ENCODE data around the gene GSPT1. TPM values are rescaled to one million over a fixed set of nuclear protein-coding genes. Genes with fewer than 3 reads are reported as not detected.

Gene GSPT1
- total and polyA plus RNA-seq, 2 experiments from 2014 or later: 126 to 146 TPM

DNA sequence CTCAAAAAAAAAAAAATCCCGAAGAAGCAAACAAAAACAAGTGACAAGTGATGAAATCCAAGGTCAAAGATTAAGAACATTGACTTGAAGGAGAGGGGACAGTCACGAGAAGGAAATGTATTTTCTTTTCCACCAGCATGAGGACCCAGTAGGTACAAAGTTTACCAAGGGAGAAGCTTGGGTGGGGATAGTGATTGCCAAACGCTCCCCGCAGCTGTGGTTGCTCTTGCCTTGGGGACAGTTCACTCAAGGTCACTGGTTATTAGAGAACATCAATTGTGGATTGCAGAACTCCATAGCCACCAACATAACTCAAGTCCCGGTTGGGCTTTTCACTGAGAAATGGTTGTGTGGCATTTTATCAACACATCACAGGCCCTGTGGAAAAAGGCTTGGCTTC lies 91.4 kb downstream of the GSPT1 start:
- Histone ChIP-seq H2AFZ (no peak overlapping the region), H3K9me2 (ENCODE audit: insufficient read depth) (no peaks in the 10 kb centered on the region), H4K20me1 (replicated peaks; ENCODE audit: insufficient read depth) (no peaks in the 10 kb centered on the region), H3K4me2 (no peak overlapping the region), H3K4me3 (no peak overlapping the region), H3K79me2 (replicated peaks; ENCODE audit: insufficient read depth) (no peaks in the 10 kb centered on the region), H3K27ac (ENCODE audit: low read depth) (no peak overlapping the region), H3F3A (replicated peaks; ENCODE audit: low read depth) (no peaks in the 10 kb centered on the region), H3K27me3 (ENCODE audit: insufficient read depth) (no peaks in the 10 kb centered on the region), H3K36me3 (ENCODE audit: insufficient read depth) (no peaks in the 10 kb centered on the region), H3K4me1 (ENCODE audit: insufficient read depth) (no peaks in the 10 kb centered on the region)
- no peak overlapping the region for H3K4me3 Mint-ChIP-seq
- H3K27me3 Mint-ChIP-seq (ENCODE audit: insufficient read depth, low read depth, poor library complexity): no peaks in the 10 kb centered on the region
- no peak overlapping the region for H3K27ac Mint-ChIP-seq
- no peak for DNase-seq (ENCODE audit: low spot score)
- no peaks in the 10 kb centered on the region for H3K36me3 Mint-ChIP-seq (ENCODE audit: low read depth)
- peaks cover 3% of the 10 kb centered on the region; the same call in 2 of the 3 replicates for H3K4me1 Mint-ChIP-seq
- H3K9me3 Mint-ChIP-seq: peaks cover 3% of the 10 kb centered on the region; the same call in 2 of the 3 replicates
- no peak for ATAC-seq
- TF ChIP-seq JUNB (IDR thresholded peaks at IDR 0.05; ENCODE audit: unreplicated experiment): no peak
- no peak for TF ChIP-seq STAT1 (IDR thresholded peaks at IDR 0.05; ENCODE audit: unreplicated experiment)
- no peak for TF ChIP-seq ZNF331 (CRISPR knock-in tag; IDR thresholded peaks at IDR 0.05; ENCODE audit: low read depth)
- TF ChIP-seq, protein P1, sequence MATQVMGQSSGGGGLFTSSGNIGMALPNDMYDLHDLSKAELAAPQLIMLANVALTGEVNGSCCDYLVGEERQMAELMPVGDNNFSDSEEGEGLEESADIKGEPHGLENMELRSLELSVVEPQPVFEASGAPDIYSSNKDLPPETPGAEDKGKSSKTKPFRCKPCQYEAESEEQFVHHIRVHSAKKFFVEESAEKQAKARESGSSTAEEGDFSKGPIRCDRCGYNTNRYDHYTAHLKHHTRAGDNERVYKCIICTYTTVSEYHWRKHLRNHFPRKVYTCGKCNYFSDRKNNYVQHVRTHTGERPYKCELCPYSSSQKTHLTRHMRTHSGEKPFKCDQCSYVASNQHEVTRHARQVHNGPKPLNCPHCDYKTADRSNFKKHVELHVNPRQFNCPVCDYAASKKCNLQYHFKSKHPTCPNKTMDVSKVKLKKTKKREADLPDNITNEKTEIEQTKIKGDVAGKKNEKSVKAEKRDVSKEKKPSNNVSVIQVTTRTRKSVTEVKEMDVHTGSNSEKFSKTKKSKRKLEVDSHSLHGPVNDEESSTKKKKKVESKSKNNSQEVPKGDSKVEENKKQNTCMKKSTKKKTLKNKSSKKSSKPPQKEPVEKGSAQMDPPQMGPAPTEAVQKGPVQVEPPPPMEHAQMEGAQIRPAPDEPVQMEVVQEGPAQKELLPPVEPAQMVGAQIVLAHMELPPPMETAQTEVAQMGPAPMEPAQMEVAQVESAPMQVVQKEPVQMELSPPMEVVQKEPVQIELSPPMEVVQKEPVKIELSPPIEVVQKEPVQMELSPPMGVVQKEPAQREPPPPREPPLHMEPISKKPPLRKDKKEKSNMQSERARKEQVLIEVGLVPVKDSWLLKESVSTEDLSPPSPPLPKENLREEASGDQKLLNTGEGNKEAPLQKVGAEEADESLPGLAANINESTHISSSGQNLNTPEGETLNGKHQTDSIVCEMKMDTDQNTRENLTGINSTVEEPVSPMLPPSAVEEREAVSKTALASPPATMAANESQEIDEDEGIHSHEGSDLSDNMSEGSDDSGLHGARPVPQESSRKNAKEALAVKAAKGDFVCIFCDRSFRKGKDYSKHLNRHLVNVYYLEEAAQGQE (IDR thresholded peaks at IDR 0.05; ENCODE audit: unreplicated experiment): no peak
- no peak for TF ChIP-seq NANOG (IDR thresholded peaks at IDR 0.05; ENCODE audit: borderline replicate concordance)
- TF ChIP-seq CREB1 (CRISPR knock-in tag; IDR thresholded peaks at IDR 0.05; ENCODE audit: low read depth): no peak
- no peak for TF ChIP-seq EZH2 (IDR thresholded peaks at IDR 0.05; ENCODE audit: low read depth, unreplicated experiment)
- TF ChIP-seq ZNF114 (CRISPR knock-in tag; IDR thresholded peaks at IDR 0.05): no peak
- TF ChIP-seq POLR2AphosphoS5 (IDR thresholded peaks at IDR 0.05; ENCODE audit: low read depth): no peak
- TF ChIP-seq, protein P2, sequence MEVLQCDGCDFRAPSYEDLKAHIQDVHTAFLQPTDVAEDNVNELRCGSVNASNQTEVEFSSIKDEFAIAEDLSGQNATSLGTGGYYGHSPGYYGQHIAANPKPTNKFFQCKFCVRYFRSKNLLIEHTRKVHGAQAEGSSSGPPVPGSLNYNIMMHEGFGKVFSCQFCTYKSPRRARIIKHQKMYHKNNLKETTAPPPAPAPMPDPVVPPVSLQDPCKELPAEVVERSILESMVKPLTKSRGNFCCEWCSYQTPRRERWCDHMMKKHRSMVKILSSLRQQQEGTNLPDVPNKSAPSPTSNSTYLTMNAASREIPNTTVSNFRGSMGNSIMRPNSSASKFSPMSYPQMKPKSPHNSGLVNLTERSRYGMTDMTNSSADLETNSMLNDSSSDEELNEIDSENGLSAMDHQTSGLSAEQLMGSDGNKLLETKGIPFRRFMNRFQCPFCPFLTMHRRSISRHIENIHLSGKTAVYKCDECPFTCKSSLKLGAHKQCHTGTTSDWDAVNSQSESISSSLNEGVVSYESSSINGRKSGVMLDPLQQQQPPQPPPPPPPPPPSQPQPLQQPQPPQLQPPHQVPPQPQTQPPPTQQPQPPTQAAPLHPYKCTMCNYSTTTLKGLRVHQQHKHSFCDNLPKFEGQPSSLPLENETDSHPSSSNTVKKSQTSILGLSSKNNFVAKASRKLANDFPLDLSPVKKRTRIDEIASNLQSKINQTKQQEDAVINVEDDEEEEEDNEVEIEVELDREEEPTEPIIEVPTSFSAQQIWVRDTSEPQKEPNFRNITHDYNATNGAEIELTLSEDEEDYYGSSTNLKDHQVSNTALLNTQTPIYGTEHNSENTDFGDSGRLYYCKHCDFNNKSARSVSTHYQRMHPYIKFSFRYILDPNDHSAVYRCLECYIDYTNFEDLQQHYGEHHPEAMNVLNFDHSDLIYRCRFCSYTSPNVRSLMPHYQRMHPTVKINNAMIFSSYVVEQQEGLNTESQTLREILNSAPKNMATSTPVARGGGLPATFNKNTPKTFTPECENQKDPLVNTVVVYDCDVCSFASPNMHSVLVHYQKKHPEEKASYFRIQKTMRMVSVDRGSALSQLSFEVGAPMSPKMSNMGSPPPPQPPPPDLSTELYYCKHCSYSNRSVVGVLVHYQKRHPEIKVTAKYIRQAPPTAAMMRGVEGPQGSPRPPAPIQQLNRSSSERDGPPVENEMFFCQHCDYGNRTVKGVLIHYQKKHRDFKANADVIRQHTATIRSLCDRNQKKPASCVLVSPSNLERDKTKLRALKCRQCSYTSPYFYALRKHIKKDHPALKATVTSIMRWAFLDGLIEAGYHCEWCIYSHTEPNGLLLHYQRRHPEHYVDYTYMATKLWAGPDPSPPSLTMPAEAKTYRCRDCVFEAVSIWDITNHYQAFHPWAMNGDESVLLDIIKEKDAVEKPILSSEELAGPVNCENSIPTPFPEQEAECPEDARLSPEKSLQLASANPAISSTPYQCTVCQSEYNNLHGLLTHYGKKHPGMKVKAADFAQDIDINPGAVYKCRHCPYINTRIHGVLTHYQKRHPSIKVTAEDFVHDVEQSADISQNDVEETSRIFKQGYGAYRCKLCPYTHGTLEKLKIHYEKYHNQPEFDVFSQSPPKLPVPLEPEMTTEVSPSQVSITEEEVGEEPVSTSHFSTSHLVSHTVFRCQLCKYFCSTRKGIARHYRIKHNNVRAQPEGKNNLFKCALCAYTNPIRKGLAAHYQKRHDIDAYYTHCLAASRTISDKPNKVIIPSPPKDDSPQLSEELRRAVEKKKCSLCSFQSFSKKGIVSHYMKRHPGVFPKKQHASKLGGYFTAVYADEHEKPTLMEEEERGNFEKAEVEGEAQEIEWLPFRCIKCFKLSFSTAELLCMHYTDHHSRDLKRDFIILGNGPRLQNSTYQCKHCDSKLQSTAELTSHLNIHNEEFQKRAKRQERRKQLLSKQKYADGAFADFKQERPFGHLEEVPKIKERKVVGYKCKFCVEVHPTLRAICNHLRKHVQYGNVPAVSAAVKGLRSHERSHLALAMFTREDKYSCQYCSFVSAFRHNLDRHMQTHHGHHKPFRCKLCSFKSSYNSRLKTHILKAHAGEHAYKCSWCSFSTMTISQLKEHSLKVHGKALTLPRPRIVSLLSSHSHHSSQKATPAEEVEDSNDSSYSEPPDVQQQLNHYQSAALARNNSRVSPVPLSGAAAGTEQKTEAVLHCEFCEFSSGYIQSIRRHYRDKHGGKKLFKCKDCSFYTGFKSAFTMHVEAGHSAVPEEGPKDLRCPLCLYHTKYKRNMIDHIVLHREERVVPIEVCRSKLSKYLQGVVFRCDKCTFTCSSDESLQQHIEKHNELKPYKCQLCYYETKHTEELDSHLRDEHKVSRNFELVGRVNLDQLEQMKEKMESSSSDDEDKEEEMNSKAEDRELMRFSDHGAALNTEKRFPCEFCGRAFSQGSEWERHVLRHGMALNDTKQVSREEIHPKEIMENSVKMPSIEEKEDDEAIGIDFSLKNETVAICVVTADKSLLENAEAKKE (CRISPR knock-in tag; IDR thresholded peaks at IDR 0.05): no peak
- TF ChIP-seq EZH2phosphoT487 (IDR thresholded peaks at IDR 0.05; ENCODE audit: unreplicated experiment): no peak
- TF ChIP-seq, protein P3, sequence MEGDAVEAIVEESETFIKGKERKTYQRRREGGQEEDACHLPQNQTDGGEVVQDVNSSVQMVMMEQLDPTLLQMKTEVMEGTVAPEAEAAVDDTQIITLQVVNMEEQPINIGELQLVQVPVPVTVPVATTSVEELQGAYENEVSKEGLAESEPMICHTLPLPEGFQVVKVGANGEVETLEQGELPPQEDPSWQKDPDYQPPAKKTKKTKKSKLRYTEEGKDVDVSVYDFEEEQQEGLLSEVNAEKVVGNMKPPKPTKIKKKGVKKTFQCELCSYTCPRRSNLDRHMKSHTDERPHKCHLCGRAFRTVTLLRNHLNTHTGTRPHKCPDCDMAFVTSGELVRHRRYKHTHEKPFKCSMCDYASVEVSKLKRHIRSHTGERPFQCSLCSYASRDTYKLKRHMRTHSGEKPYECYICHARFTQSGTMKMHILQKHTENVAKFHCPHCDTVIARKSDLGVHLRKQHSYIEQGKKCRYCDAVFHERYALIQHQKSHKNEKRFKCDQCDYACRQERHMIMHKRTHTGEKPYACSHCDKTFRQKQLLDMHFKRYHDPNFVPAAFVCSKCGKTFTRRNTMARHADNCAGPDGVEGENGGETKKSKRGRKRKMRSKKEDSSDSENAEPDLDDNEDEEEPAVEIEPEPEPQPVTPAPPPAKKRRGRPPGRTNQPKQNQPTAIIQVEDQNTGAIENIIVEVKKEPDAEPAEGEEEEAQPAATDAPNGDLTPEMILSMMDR (conservative IDR thresholded peaks at IDR 0.05; ENCODE audit: low read depth in 2 of 2): no peak
- TF ChIP-seq, protein P4, sequence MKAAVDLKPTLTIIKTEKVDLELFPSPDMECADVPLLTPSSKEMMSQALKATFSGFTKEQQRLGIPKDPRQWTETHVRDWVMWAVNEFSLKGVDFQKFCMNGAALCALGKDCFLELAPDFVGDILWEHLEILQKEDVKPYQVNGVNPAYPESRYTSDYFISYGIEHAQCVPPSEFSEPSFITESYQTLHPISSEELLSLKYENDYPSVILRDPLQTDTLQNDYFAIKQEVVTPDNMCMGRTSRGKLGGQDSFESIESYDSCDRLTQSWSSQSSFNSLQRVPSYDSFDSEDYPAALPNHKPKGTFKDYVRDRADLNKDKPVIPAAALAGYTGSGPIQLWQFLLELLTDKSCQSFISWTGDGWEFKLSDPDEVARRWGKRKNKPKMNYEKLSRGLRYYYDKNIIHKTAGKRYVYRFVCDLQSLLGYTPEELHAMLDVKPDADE (IDR thresholded peaks at IDR 0.05): no peak
